Natural killer cell (primary cell): ENCODE data around the gene CHL1. TPM values are rescaled to one million over a fixed set of nuclear protein-coding genes. Genes with fewer than 3 reads are reported as not detected.

Source experiments
- ATAC-seq, 3 donors: fragments of 150-1000 bp in 2 of 3; fragments of 200-7000 bp in 1 of 3; cut with Tn5 transposase; 1 replicate in 1 of 3; 2 replicates in 2 of 3; pipeline ENCODE4 v1.10.0; 2021; ENCODE audit warnings: mild to moderate bottlenecking in 2 of 3, moderate library complexity in 2 of 3
- DNase-seq, 2 donors: peaks; one replicate each; pipeline versions ENCODE4 v3.0.0 to v3.0.0-alpha.2; 2013 to 2021; ENCODE audit warnings: mixed read lengths in 1 of 2
- H3K27ac ChIP-seq: one replicate; pipeline ENCODE4 v1.5.1; 2013; ENCODE audit warnings: mild to moderate bottlenecking, low read length
- H3K27me3 ChIP-seq: one replicate; pipeline ENCODE4 v1.6.1; 2013; ENCODE audit warnings: low read length; ENCODE audit not compliant: control insufficient read depth, insufficient read depth
- H3K36me3 ChIP-seq: one replicate; pipeline ENCODE4 v1.6.1; 2013; ENCODE audit warnings: low read length; ENCODE audit not compliant: control insufficient read depth, insufficient read depth
- H3K4me1 ChIP-seq: one replicate; pipeline ENCODE4 v1.6.1; 2013; ENCODE audit warnings: low read length; ENCODE audit not compliant: control insufficient read depth, insufficient read depth
- H3K4me3 ChIP-seq: one replicate; pipeline ENCODE4 v1.5.1; 2013; ENCODE audit warnings: low read length
- H3K9me3 ChIP-seq: one replicate; pipeline ENCODE4 v1.6.1; 2013; ENCODE audit warnings: low read length; ENCODE audit not compliant: control insufficient read depth, insufficient read depth
- H3K27ac Mint-ChIP-seq, 2 donors: one replicate each; pipeline ENCODE4 v1.8.0; 2022; ENCODE audit warnings: mild to moderate bottlenecking in 2 of 2, mixed read lengths in 2 of 2, moderate library complexity in 1 of 2
- H3K27me3 Mint-ChIP-seq, 2 donors: one replicate each; pipeline ENCODE4 v1.8.0; 2022; ENCODE audit warnings: low read depth in 2 of 2, mixed read lengths in 2 of 2
- H3K36me3 Mint-ChIP-seq: one replicate; pipeline ENCODE4 v1.8.0; 2022; ENCODE audit warnings: mixed read lengths
- H3K4me1 Mint-ChIP-seq, 2 donors: one replicate each; pipeline ENCODE4 v1.8.0; 2022; ENCODE audit warnings: mixed read lengths in 2 of 2
- H3K4me3 Mint-ChIP-seq: one replicate; pipeline ENCODE4 v1.8.0; 2022; ENCODE audit warnings: mild to moderate bottlenecking, moderate library complexity, mixed read lengths
- H3K9me3 Mint-ChIP-seq, 2 donors: one replicate each; pipeline ENCODE4 v1.8.0; 2022; ENCODE audit warnings: mixed read lengths in 2 of 2
- CTCF ChIP-seq: fragments of 200-600 bp; IDR thresholded peaks from one replicate; pipeline ENCODE4 v1.8.0; 2022; ENCODE audit warnings: antibody characterized with exemption
- WGBS: methylation state at CpG from one replicate; pipeline ENCODE4 v1.1.7; 2013; ENCODE audit warnings: missing lambda C conversion rate; ENCODE audit not compliant: insufficient coverage; 5-methylcytosine and 5-hydroxymethylcytosine counted together
- intact Hi-C: fragments of 100-400 bp; cut with micrococcal nuclease; formaldehyde crosslinking; loops from one replicate; pipeline ENCODE4 v1.14.2; 2022
- total RNA-seq, 4 donors: library from RNA; stranded (reverse); fragments of 120-200 nt in 1 of 4; gene quantifications; one replicate each; pipeline versions ENCODE4 v1.2.3 to v1.2.4, GENCODE V29; 2013 to 2022

CHL1 gene
- total RNA-seq, 3 donors from 2014 or later (not counting 1 experiment from before 2014, with no cell fraction given): not detected

- Mint-ChIP-seq H3K9me3 (peaks cover 15% of the 10 kb centered on the region in 2 donors), H3K27me3 (no peaks in the 10 kb centered on the region), H3K36me3 (no peaks in the 10 kb centered on the region), H3K4me3 (no peak overlapping the region), H3K27ac (no peak overlapping the region), H3K4me1 (no peaks in the 10 kb centered on the region)
- intact Hi-C loops: no loop called here
- no peaks in the 10 kb centered on the region for H3K4me1 ChIP-seq
- no peaks in the 10 kb centered on the region for H3K27me3 ChIP-seq
- ATAC-seq (no peak), DNase-seq (no peak)
- TF ChIP-seq CTCF: no peak
- H3K9me3 ChIP-seq: no peaks in the 10 kb centered on the region
- WGBS: 86% methylated on average over 6 of the region's 6 CpGs
- H3K36me3 ChIP-seq: no peaks in the 10 kb centered on the region
- H3K4me3 ChIP-seq: no peak overlapping the region
- no peak overlapping the region for H3K27ac ChIP-seq
These were observed 176.7 kb downstream of the CHL1 start for GRCh38 chr3:373193-373779.

- Histone ChIP-seq H3K9me3 (no peaks in the 10 kb centered on the region), H3K4me3 (no peak overlapping the region), H3K36me3 (no peaks in the 10 kb centered on the region), H3K4me1 (no peaks in the 10 kb centered on the region), H3K27me3 (no peaks in the 10 kb centered on the region), H3K27ac (no peak overlapping the region)
- Mint-ChIP-seq H3K27me3 (no peaks in the 10 kb centered on the region), H3K27ac (no peak overlapping the region), H3K4me1 (no peaks in the 10 kb centered on the region), H3K9me3 (peaks cover 13 to 15% of the 10 kb centered on the region in 2 donors), H3K36me3 (no peaks in the 10 kb centered on the region), H3K4me3 (no peak overlapping the region)
- DNase-seq (no peak), ATAC-seq (no peak)
- TF ChIP-seq CTCF: no peak
- no CpG with 5 or more reads among the region's 1 CpG for WGBS
- intact Hi-C loops: no loop called here
These were observed 177.9 kb downstream of the CHL1 start for GRCh38 chr3:374459-374858.

- no peaks in the 10 kb centered on the region for H3K4me1 Mint-ChIP-seq
- H3K4me1 ChIP-seq: no peaks in the 10 kb centered on the region
- no peaks in the 10 kb centered on the region for H3K9me3 ChIP-seq
- H3K36me3 ChIP-seq: no peaks in the 10 kb centered on the region
- H3K4me3 Mint-ChIP-seq: no peak overlapping the region
- H3K27me3 ChIP-seq: no peaks in the 10 kb centered on the region
- H3K9me3 Mint-ChIP-seq: peaks cover 4% of the 10 kb centered on the region in 2 donors
- 28% methylated on average over 2 of the region's 3 CpGs for WGBS
- no peaks in the 10 kb centered on the region for H3K36me3 Mint-ChIP-seq
- no peak overlapping the region for H3K4me3 ChIP-seq
- no peak for ATAC-seq
- no peak overlapping the region for H3K27ac Mint-ChIP-seq
- H3K27me3 Mint-ChIP-seq: no peaks in the 10 kb centered on the region
- DNase-seq: no peak
- H3K27ac ChIP-seq: no peak overlapping the region
- intact Hi-C loops: no loop called here
- TF ChIP-seq CTCF: no peak
These were observed 180.6 kb downstream of the CHL1 start for GRCh38 chr3:377158-377561.

DNA sequence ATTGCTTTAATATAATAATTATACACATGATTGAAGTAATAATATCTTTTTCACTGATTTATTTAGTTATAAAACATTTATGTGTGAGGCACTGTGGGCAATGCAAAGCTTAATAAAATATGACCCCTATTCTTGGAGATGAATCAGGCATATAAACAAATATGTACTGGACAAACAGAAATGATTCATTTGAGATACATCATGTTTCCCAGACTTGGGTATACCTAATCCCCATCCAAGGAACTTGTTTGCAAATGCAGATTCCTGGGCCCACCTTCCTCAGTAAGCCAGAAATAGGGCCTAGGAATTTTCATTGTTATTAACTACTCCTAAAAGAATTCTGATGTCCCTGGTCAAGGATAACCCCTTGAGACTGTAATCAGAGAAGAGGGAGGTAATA is 184.2 kb downstream of the CHL1 start:
- Mint-ChIP-seq H3K27ac (no peak overlapping the region), H3K4me1 (no peaks in the 10 kb centered on the region), H3K27me3 (no peaks in the 10 kb centered on the region), H3K36me3 (no peaks in the 10 kb centered on the region), H3K4me3 (no peak overlapping the region), H3K9me3 (no peaks in the 10 kb centered on the region)
- Histone ChIP-seq H3K36me3 (no peaks in the 10 kb centered on the region), H3K27me3 (no peaks in the 10 kb centered on the region), H3K9me3 (no peaks in the 10 kb centered on the region), H3K4me1 (no peaks in the 10 kb centered on the region), H3K4me3 (no peak overlapping the region), H3K27ac (no peak overlapping the region)
- DNase-seq (no peak), ATAC-seq (no peak)
- no peak for TF ChIP-seq CTCF
- intact Hi-C loops: no loop called here
